Measurements from ENCODE around the gene ARMC3. TPM values are rescaled to one million over a fixed set of nuclear protein-coding genes. Genes with fewer than 3 reads are reported as not detected.

Gene ARMC3
- polyA plus RNA-seq, 1 donor from 2014 or later = 0.22 TPM

GRCh38 chr10:23051278-23051677 lies 123.4 kb downstream of the ARMC3 start:
- Histone ChIP-seq H3K9me2 (ENCODE audit: insufficient read depth, low read length) (no peaks in the 10 kb centered on the region), H3K79me2 (replicated peaks; ENCODE audit: insufficient read depth, low read length) (no peaks in the 10 kb centered on the region), H3K36me3 (ENCODE audit: insufficient read depth, low read length) (no peaks in the 10 kb centered on the region), H3K4me2 (ENCODE audit: low read length) (no peak overlapping the region), H2AFZ (ENCODE audit: low read depth, low read length) (no peak overlapping the region), H3F3A (ENCODE audit: insufficient read depth, low read length, poor library complexity, severe bottlenecking) (peaks cover 4% of the 10 kb centered on the region), H3K27me3 (ENCODE audit: insufficient read depth, low read depth, low read length) (no peaks in the 10 kb centered on the region), H3K4me3 (ENCODE audit: low read length) (no peak overlapping the region), H3K9me3 (ENCODE audit: low read length) (no peaks in the 10 kb centered on the region), H3K9ac (ENCODE audit: low read length) (no peak overlapping the region), H3K27ac (ENCODE audit: low read length) (no peak overlapping the region), H4K20me1 (ENCODE audit: insufficient read depth) (no peaks in the 10 kb centered on the region)
- no peak for TF ChIP-seq SMC3 (conservative IDR thresholded peaks at IDR 0.05; ENCODE audit: poor library complexity)
- TF ChIP-seq CTCF (IDR thresholded peaks at IDR 0.05; ENCODE audit: poor library complexity, severe bottlenecking) = no peak
- TF ChIP-seq TAF1 (IDR thresholded peaks at IDR 0.05; ENCODE audit: low read depth) = no peak
- TF ChIP-seq REST (IDR thresholded peaks at IDR 0.05; ENCODE audit: borderline replicate concordance) = no peak
- TF ChIP-seq MXI1 (conservative IDR thresholded peaks at IDR 0.05; ENCODE audit: poor library complexity, severe bottlenecking) = no peak
- TF ChIP-seq EP300 (conservative IDR thresholded peaks at IDR 0.05; ENCODE audit: poor library complexity, severe bottlenecking) = no peak
- no peak for TF ChIP-seq POLR2AphosphoS5 (IDR thresholded peaks at IDR 0.05)
- TF ChIP-seq RAD21 (conservative IDR thresholded peaks at IDR 0.05) = no peak
- TF ChIP-seq EZH2 (IDR thresholded peaks at IDR 0.05; ENCODE audit: borderline replicate concordance, insufficient read depth, low read length, poor library complexity, severe bottlenecking) = no peak

- Histone ChIP-seq H3K9me3 (ENCODE audit: low read length) (no peaks in the 10 kb centered on the region), H3K9me2 (ENCODE audit: insufficient read depth, low read length) (no peaks in the 10 kb centered on the region), H3K79me2 (replicated peaks; ENCODE audit: insufficient read depth, low read length) (no peaks in the 10 kb centered on the region), H3K27me3 (ENCODE audit: insufficient read depth, low read depth, low read length) (no peaks in the 10 kb centered on the region), H3K27ac (ENCODE audit: low read length) (no peak overlapping the region), H3K4me3 (ENCODE audit: low read length) (no peak overlapping the region), H3K36me3 (ENCODE audit: insufficient read depth, low read length) (no peaks in the 10 kb centered on the region), H3K4me2 (ENCODE audit: low read length) (no peak overlapping the region), H3K9ac (ENCODE audit: low read length) (no peak overlapping the region), H4K20me1 (ENCODE audit: insufficient read depth) (no peaks in the 10 kb centered on the region), H3F3A (ENCODE audit: insufficient read depth, low read length, poor library complexity, severe bottlenecking) (peaks cover 5% of the 10 kb centered on the region), H2AFZ (ENCODE audit: low read depth, low read length) (no peak overlapping the region)
- TF ChIP-seq EZH2 (IDR thresholded peaks at IDR 0.05; ENCODE audit: borderline replicate concordance, insufficient read depth, low read length, poor library complexity, severe bottlenecking) (no peak), REST (IDR thresholded peaks at IDR 0.05; ENCODE audit: borderline replicate concordance) (no peak), TAF1 (IDR thresholded peaks at IDR 0.05; ENCODE audit: low read depth) (no peak), RAD21 (conservative IDR thresholded peaks at IDR 0.05) (no peak), EP300 (conservative IDR thresholded peaks at IDR 0.05; ENCODE audit: poor library complexity, severe bottlenecking) (no peak), POLR2AphosphoS5 (IDR thresholded peaks at IDR 0.05) (no peak), MXI1 (conservative IDR thresholded peaks at IDR 0.05; ENCODE audit: poor library complexity, severe bottlenecking) (no peak), SMC3 (conservative IDR thresholded peaks at IDR 0.05; ENCODE audit: poor library complexity) (no peak), CTCF (IDR thresholded peaks at IDR 0.05; ENCODE audit: poor library complexity, severe bottlenecking) (no peak)
Measured at GRCh38 chr10:23051855-23052331, 124.0 kb downstream of the ARMC3 start.
